PC-3 (cell line): Measurements from ENCODE around the gene AMPD1. TPM values are rescaled to one million over a fixed set of nuclear protein-coding genes. Genes with fewer than 3 reads are reported as not detected.
A peak's percentile ranks its signal among the peaks of the same experiment; 100 is the strongest.

ENCODE experiments used
- ATAC-seq: fragments of 200-7000 bp; cut with Tn5 transposase; 2 replicates; pipeline ENCODE4 v1.9.1; 2020; ENCODE audit warnings: mild to moderate bottlenecking, moderate library complexity
- BruUV-seq: library from RNA; stranded (reverse); fragments of 400-500 nt; replicated peaks from 2 replicates; lab custom pipeline; 2021; lab: Mats Ljungman, UMichigan
- CTCF ChIA-PET: fragments of 300-600 bp; sonication (Branson Sonifier 250); formaldehyde crosslinking; loops from one replicate; lab custom pipeline; 2022; ENCODE audit warnings: antibody characterized with exemption; lab: Charles Lee
- POLR2A ChIA-PET: fragments of 300-600 bp; sonication (Branson Sonifier 250); formaldehyde crosslinking; loops from one replicate; lab custom pipeline; 2022; ENCODE audit warnings: antibody characterized with exemption; ENCODE audit not compliant: unreplicated experiment; lab: Charles Lee
- DNase-seq: peaks from one replicate; pipeline ENCODE4 v3.0.0-alpha.2; 2015
- H2AFZ ChIP-seq: fragments of 300-600 bp; sonication (generic); 2 replicates; pipeline ENCODE4 v1.6.0; 2016; ENCODE audit warnings: antibody characterized with exemption, low read length
- H3F3A ChIP-seq: fragments of 300-600 bp; sonication (generic); one replicate; pipeline ENCODE4 v1.6.0; 2017; ENCODE audit warnings: antibody characterized with exemption, low read length, control low read depth, mild to moderate bottlenecking; ENCODE audit not compliant: unreplicated experiment
- H3K27ac ChIP-seq: fragments of 300-600 bp; sonication (generic); 2 replicates; pipeline ENCODE4 v1.5.1; 2016; ENCODE audit warnings: mild to moderate bottlenecking, low read length
- H3K27me3 ChIP-seq: fragments of 300-600 bp; sonication (generic); 2 replicates; pipeline ENCODE4 v1.6.1; 2016; ENCODE audit warnings: low read length, mixed read lengths
- H3K36me3 ChIP-seq: fragments of 300-600 bp; sonication (generic); 2 replicates; pipeline ENCODE4 v1.6.1; 2016; ENCODE audit warnings: low read depth, mixed run types, low read length, mixed read lengths
- H3K4me1 ChIP-seq: fragments of 300-600 bp; sonication (generic); 2 replicates; pipeline ENCODE4 v1.5.1; 2016; ENCODE audit warnings: low read length; ENCODE audit not compliant: insufficient read depth
- H3K4me2 ChIP-seq: fragments of 300-600 bp; sonication (generic); 2 replicates; pipeline ENCODE4 v1.6.0; 2016; ENCODE audit warnings: low read length
- H3K4me3 ChIP-seq: fragments of 300-600 bp; sonication (generic); 2 replicates; pipeline ENCODE4 v1.5.1; 2016; ENCODE audit warnings: mild to moderate bottlenecking, low read length, mixed read lengths
- H3K79me2 ChIP-seq: fragments of 300-600 bp; sonication (generic); 2 replicates; pipeline ENCODE4 v1.6.1; 2017; ENCODE audit warnings: low read length, mixed read lengths
- H3K9ac ChIP-seq: fragments of 300-600 bp; sonication (generic); 2 replicates; pipeline ENCODE4 v1.6.0; 2016; ENCODE audit warnings: mild to moderate bottlenecking, low read length
- H3K9me2 ChIP-seq: fragments of 300-600 bp; sonication (generic); replicated peaks from 2 replicates; pipeline ENCODE4 v1.6.1; 2016; ENCODE audit warnings: mixed run types, low read length, mixed read lengths
- H3K9me3 ChIP-seq: fragments of 300-600 bp; sonication (generic); 2 replicates; pipeline ENCODE4 v1.6.1; 2016; ENCODE audit warnings: low read length, mixed read lengths
- H4K20me1 ChIP-seq: fragments of 300-600 bp; sonication (generic); 2 replicates; pipeline ENCODE4 v1.6.1; 2016; ENCODE audit warnings: low read length, mixed read lengths
- EZH2 ChIP-seq: fragments of 300-600 bp; sonication (generic); IDR thresholded peaks from one replicate; pipeline ENCODE4 v1.6.1; 2017; ENCODE audit warnings: antibody characterized with exemption, mild to moderate bottlenecking, low read length; ENCODE audit not compliant: unreplicated experiment
- EZH2phosphoT487 ChIP-seq: fragments of 300-600 bp; sonication (generic); IDR thresholded peaks from 2 replicates; pipeline ENCODE4 v1.6.1; 2018; ENCODE audit warnings: mild to moderate bottlenecking, antibody characterized with exemption, low read length, borderline replicate concordance
- intact Hi-C: fragments of 100-400 bp; cut with micrococcal nuclease; formaldehyde crosslinking; loops from 2 replicates; pipeline ENCODE4 v1.9.0; 2023
- total RNA-seq: library from RNA; depleted of rRNA; stranded (reverse); fragments of >200 nt; gene quantifications from 2 replicates; pipeline ENCODE4 v1.2.3, GENCODE V29; 2014
- TF ChIP-seq, protein P1 (sequence below): fragments of 300-600 bp; sonication (generic); conservative IDR thresholded peaks from 2 replicates; pipeline ENCODE4 v1.5.1; 2017; ENCODE audit warnings: antibody characterized with exemption, low read depth, mild to moderate bottlenecking, low read length

The AMPD1 gene
- total RNA-seq, 1 experiment from 2014 or later: not detected

DNA sequence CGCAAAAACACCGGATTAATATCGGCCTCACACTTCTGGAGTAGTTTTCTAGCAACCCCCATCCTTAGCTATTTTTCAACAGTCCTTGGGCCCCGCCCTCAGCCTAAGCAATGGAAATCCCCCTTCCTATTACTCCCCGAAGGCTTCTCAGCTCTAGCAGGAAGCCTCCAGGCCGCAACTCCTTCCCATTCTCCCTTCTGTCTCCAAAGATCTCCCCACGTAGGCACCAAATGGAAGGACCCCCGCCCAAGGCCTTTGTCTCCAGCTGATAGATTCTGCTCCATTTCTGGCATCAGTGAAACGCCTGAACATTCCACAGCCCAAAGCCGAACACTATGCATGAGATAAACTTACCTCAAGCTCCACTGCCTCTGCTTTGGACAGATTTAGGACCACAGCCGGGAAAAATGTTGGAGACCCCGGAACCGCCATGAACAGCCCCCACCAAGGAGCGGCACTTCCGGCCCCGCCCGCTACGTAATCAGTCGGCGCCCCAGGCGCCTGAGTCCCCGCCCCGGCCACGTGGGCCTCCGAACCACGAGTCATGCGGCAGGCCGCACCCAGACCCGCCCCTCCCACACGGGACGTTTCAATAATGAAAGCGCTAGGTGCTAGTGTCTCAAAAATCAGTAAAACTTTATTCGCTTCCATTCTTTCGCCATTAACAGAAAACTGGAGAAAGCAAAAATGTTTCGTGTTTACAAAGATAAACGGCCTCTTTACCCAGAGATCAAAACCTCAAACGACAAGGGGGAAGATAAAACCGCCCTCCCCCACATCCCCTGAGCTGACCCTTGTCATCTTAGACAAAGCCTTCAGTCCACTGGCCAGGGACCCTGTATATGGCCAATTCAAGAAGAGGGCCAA, 21.2 kb upstream of the AMPD1 start, which contains the start of gene NRAS:
Gene NRAS, minus strand, starts transcription at position 468 of the 867 bp plus-strand sequence. CDS start 611 bp downstream, outside the sequence.
- ChIA-PET CTCF (no interaction called here), POLR2A (interaction anchor here (0.7 kb wide), 1 partner anchor 14 kb away, joined by 8 read pairs; no protein-coding TSS in a partner anchor)
- DNase-seq (peak; percentile 65), ATAC-seq (peak; percentile 73)
- Histone ChIP-seq H3K79me2 (peaks cover 15% of the 10 kb centered on the region), H3K9ac (peak within 1 kb of the TSS; percentile 86), H3K9me3 (no peaks in the 10 kb centered on the region), H3K27ac (peak within 1 kb of the TSS; percentile 56), H2AFZ (no peak within 1 kb of the TSS), H3K4me2 (peak within 1 kb of the TSS; percentile 70), H3K4me1 (peaks cover 26% of the 10 kb centered on the region), H3K36me3 (peaks cover 82% of the 10 kb centered on the region), H3K4me3 (peak within 1 kb of the TSS; percentile 68), H3F3A (no peaks in the 10 kb centered on the region), H4K20me1 (0 out of 2 replicates have a peak, but pooled peaks cover 4% of the 10 kb centered on the region), H3K9me2 (no peaks in the 10 kb centered on the region), H3K27me3 (no peaks in the 10 kb centered on the region)
- TF ChIP-seq, protein P1, sequence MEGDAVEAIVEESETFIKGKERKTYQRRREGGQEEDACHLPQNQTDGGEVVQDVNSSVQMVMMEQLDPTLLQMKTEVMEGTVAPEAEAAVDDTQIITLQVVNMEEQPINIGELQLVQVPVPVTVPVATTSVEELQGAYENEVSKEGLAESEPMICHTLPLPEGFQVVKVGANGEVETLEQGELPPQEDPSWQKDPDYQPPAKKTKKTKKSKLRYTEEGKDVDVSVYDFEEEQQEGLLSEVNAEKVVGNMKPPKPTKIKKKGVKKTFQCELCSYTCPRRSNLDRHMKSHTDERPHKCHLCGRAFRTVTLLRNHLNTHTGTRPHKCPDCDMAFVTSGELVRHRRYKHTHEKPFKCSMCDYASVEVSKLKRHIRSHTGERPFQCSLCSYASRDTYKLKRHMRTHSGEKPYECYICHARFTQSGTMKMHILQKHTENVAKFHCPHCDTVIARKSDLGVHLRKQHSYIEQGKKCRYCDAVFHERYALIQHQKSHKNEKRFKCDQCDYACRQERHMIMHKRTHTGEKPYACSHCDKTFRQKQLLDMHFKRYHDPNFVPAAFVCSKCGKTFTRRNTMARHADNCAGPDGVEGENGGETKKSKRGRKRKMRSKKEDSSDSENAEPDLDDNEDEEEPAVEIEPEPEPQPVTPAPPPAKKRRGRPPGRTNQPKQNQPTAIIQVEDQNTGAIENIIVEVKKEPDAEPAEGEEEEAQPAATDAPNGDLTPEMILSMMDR: no peak
- TF ChIP-seq EZH2phosphoT487 (no peak), EZH2 (no peak)
- intact Hi-C loops: no loop called here
- TSS peak; percentile 56 for BruUV-seq

DNA sequence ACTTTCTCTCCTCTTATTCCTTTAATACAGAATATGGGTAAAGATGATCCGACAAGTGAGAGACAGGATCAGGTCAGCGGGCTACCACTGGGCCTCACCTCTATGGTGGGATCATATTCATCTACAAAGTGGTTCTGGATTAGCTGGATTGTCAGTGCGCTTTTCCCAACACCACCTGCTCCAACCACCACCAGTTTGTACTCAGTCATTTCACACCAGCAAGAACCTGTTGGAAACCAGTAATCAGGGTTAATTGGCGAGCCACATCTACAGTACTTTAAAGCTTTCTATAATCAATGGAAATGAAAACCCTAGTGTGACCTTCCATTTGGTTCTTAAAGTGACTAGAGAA, 20.6 kb upstream of the AMPD1 start:
- H3K9me2 ChIP-seq: no peaks in the 10 kb centered on the region
- ChIA-PET POLR2A (interaction anchor here (0.7 kb wide), 1 partner anchor 13 kb away, joined by 8 read pairs; no protein-coding TSS in a partner anchor), CTCF (no interaction called here)
- peak overlapping the region; percentile 68 for H3K4me3 ChIP-seq
- peak overlapping the region; percentile 70 for H3K4me2 ChIP-seq
- H3K9me3 ChIP-seq: no peaks in the 10 kb centered on the region
- no peaks in the 10 kb centered on the region for H3K27me3 ChIP-seq
- BruUV-seq: TSS peak; percentile 41
- 0 out of 2 replicates have a peak, but pooled peaks cover 4% of the 10 kb centered on the region for H4K20me1 ChIP-seq
- no peak overlapping the region for H2AFZ ChIP-seq
- H3K9ac ChIP-seq: peak overlapping the region; percentile 86
- H3K4me1 ChIP-seq: peaks cover 26% of the 10 kb centered on the region
- ATAC-seq (no peak), DNase-seq (no peak)
- TF ChIP-seq EZH2phosphoT487 (no peak), EZH2 (no peak)
- TF ChIP-seq, protein P1: no peak
- H3K27ac ChIP-seq: no peak overlapping the region
- peaks cover 77% of the 10 kb centered on the region for H3K36me3 ChIP-seq
- H3F3A ChIP-seq: no peaks in the 10 kb centered on the region
- peaks cover 15% of the 10 kb centered on the region for H3K79me2 ChIP-seq
- intact Hi-C loops: no loop called here
